ENCODE results near the gene IFITM10. TPM values are rescaled to one million over a fixed set of nuclear protein-coding genes. Genes with fewer than 3 reads are reported as not detected.

The IFITM10 gene
- total and polyA plus RNA-seq, 9 of the 15 experiments (the other 6 are each of a cell fraction or from before 2014, with no cell fraction given) = 0.08 to 0.13 (median 0.09) TPM; not detected in 6

GRCh38 chr11:1734641-1735081, 15.7 kb downstream of the IFITM10 start:
- Histone ChIP-seq H3K4me3 (no peak overlapping the region), H3K9ac (ENCODE audit: insufficient read depth in 1 of 2, low read depth in 2 of 2, low read length in 2 of 2) (no peak overlapping the region), H3K79me2 (ENCODE audit: control insufficient read depth, insufficient read depth, low read length) (no peaks in the 10 kb centered on the region), H3K36me3 (ENCODE audit: control insufficient read depth, insufficient read depth, low read length) (no peaks in the 10 kb centered on the region), H3K4me1 (replicated peaks in 1 of 2; ENCODE audit: control insufficient read depth in 2 of 2, insufficient read depth in 2 of 2, low read length in 2 of 2) (no peaks in the 10 kb centered on the region; a peak in 1 of 5 replicates), H3K27me3 (ENCODE audit: control insufficient read depth in 2 of 2, insufficient read depth in 2 of 2, low read length in 2 of 2) (peaks cover 4 to 58% of the 10 kb centered on the region in 2 experiments; a peak in 4 of 5 replicates), H3K9me3 (replicated peaks; ENCODE audit: control insufficient read depth, insufficient read depth, low read depth, low read length) (peaks cover 8% of the 10 kb centered on the region; the same call in 1 of the 2 replicates), H4K20me1 (replicated peaks; ENCODE audit: control insufficient read depth, insufficient read depth, low read length) (no peaks in the 10 kb centered on the region), H3K27ac (ENCODE audit: extremely low read depth, low read depth, low read length) (no peak overlapping the region), H3K4me2 (ENCODE audit: insufficient read depth, low read length) (no peak overlapping the region), H2AFZ (ENCODE audit: low read depth, low read length) (no peak overlapping the region), H3K9me1 (ENCODE audit: control insufficient read depth, insufficient read depth, low read length) (no peaks in the 10 kb centered on the region)
- BruUV-seq (replicated peaks) = no TSS peak
- ChIA-PET POLR2A (interaction anchor here (0.7 kb wide), 1 partner anchor 19 kb away, joined by 3 read pairs; no protein-coding TSS in a partner anchor), CTCF (ENCODE audit: low intra/inter-chr PET ratio) (interaction anchor here (0.7 kb wide), 1 partner anchor 139 kb away, joined by 3 read pairs; no protein-coding TSS in a partner anchor)
- 0% methylated on average over 9 of the region's 10 CpGs for WGBS (ENCODE audit: insufficient coverage, low coverage, missing lambda C conversion rate)
- in situ Hi-C loops (cut with MboI) (no loop called here), intact Hi-C loops (cut with micrococcal nuclease) (no loop called here)
- ATAC-seq (no peak), DNase-seq (ENCODE audit: extremely low read depth in 1 of 4, low spot score in 3 of 4) (no peak), FAIRE-seq (no peak)
- TF ChIP-seq ZNF507 (tag; conservative IDR thresholded peaks at IDR 0.05) = no peak
- no peak for TF ChIP-seq TEAD1 (CRISPR knock-in tag; IDR thresholded peaks at IDR 0.05)
- TF ChIP-seq HDAC3 (IDR thresholded peaks at IDR 0.05; ENCODE audit: borderline replicate concordance, partially characterized antibody) = no peak
- no peak for TF ChIP-seq PCBP1 (IDR thresholded peaks at IDR 0.05; ENCODE audit: low read depth, low read length, poor library complexity, severe bottlenecking)
- no peak for TF ChIP-seq CHD1 (IDR thresholded peaks at IDR 0.05; ENCODE audit: low read length)

Measured in K562 (cell line).